WTC11 (cell line): Measurements from ENCODE around the gene SRSF11.

Source experiments
- CTCF ChIP-seq: fragments of 200-600 bp; IDR thresholded peaks from 2 replicates; pipeline ENCODE4 v1.8.0; 2022; ENCODE audit warnings: antibody characterized with exemption
- E2F1 ChIP-seq: sonication (generic); formaldehyde crosslinking; IDR thresholded peaks from 2 replicates; pipeline ENCODE4 v1.8.0; 2022; ENCODE audit warnings: mild to moderate bottlenecking, missing genetic modification reagents
- JUN ChIP-seq: sonication (generic); formaldehyde crosslinking; IDR thresholded peaks from 2 replicates; pipeline ENCODE4 v1.8.0; 2023; ENCODE audit warnings: mild to moderate bottlenecking, missing genetic modification reagents
- STAT6 ChIP-seq: sonication (generic); formaldehyde crosslinking; conservative IDR thresholded peaks from 2 replicates; pipeline ENCODE4 v1.8.1; 2023; ENCODE audit warnings: mild to moderate bottlenecking, low read depth, missing genetic modification reagents, moderate library complexity
- ZNF121 ChIP-seq: sonication (generic); formaldehyde crosslinking; IDR thresholded peaks from 2 replicates; pipeline ENCODE4 v1.8.0; 2023; ENCODE audit warnings: missing genetic modification reagents
- TF ChIP-seq, protein P1 (sequence below): sonication (generic); formaldehyde crosslinking; IDR thresholded peaks from 2 replicates; pipeline ENCODE4 v1.8.1; 2023; ENCODE audit warnings: mild to moderate bottlenecking, missing genetic modification reagents, moderate library complexity

DNA sequence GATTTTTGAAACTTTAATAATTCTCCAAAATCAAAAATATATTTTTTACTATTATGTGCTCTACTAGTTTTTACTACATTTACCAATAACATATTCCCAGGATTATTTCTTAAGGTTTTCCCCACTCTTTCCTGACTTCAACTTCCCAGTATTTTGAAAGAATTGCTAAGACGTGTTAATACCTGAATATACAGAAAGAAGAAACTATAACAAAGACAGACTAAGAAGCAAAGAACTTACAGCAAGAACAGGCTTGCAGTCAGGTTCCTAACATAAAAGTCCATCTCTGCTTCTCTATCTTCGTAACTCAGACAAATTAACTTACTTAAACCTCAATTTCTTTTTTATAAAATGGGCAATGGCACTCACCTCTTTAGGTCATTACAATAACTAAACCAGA is 63.2 kb downstream of the SRSF11 start:
- TF ChIP-seq CTCF (no peak), JUN (CRISPR knock-in tag) (no peak), STAT6 (CRISPR knock-in tag) (no peak), E2F1 (no peak), ZNF121 (CRISPR knock-in tag) (no peak)
- TF ChIP-seq, protein P1, sequence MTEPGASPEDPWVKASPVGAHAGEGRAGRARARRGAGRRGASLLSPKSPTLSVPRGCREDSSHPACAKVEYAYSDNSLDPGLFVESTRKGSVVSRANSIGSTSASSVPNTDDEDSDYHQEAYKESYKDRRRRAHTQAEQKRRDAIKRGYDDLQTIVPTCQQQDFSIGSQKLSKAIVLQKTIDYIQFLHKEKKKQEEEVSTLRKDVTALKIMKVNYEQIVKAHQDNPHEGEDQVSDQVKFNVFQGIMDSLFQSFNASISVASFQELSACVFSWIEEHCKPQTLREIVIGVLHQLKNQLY (CRISPR knock-in tag) = no peak
